GM10248 (cell line): Measurements from ENCODE around the gene MVP.

Experiments used
- CTCF ChIA-PET: fragments of 300-600 bp; sonication (Branson Sonifier 250); formaldehyde crosslinking; extraction: SDS; loops from one replicate; lab custom pipeline; 2021; ENCODE audit warnings: antibody characterized with exemption; lab: Yijun Ruan, JAX
- POLR2A ChIA-PET: fragments of 350-650 bp; sonication (Branson Sonifier 250); formaldehyde crosslinking; extraction: SDS; loops from one replicate; lab custom pipeline; 2020; ENCODE audit warnings: antibody characterized with exemption; lab: Yijun Ruan, JAX
- DNase-seq: peaks from one replicate; pipeline ENCODE4 v3.0.0; 2012; ENCODE audit errors: extremely low spot score
- TF ChIP-seq, protein P1 (sequence below): IDR thresholded peaks from 2 replicates; pipeline ENCODE4 v1.5.1; 2012; ENCODE audit warnings: mild to moderate bottlenecking, low read depth; ENCODE audit errors: extremely low read depth, missing control alignments, control extremely low read depth

Gene MVP

GRCh38 chr16:29896841-29897240, 76.6 kb downstream of the MVP start:
- CTCF ChIA-PET: no interaction called here
- TF ChIP-seq, protein P1, sequence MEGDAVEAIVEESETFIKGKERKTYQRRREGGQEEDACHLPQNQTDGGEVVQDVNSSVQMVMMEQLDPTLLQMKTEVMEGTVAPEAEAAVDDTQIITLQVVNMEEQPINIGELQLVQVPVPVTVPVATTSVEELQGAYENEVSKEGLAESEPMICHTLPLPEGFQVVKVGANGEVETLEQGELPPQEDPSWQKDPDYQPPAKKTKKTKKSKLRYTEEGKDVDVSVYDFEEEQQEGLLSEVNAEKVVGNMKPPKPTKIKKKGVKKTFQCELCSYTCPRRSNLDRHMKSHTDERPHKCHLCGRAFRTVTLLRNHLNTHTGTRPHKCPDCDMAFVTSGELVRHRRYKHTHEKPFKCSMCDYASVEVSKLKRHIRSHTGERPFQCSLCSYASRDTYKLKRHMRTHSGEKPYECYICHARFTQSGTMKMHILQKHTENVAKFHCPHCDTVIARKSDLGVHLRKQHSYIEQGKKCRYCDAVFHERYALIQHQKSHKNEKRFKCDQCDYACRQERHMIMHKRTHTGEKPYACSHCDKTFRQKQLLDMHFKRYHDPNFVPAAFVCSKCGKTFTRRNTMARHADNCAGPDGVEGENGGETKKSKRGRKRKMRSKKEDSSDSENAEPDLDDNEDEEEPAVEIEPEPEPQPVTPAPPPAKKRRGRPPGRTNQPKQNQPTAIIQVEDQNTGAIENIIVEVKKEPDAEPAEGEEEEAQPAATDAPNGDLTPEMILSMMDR: no peak

DNA sequence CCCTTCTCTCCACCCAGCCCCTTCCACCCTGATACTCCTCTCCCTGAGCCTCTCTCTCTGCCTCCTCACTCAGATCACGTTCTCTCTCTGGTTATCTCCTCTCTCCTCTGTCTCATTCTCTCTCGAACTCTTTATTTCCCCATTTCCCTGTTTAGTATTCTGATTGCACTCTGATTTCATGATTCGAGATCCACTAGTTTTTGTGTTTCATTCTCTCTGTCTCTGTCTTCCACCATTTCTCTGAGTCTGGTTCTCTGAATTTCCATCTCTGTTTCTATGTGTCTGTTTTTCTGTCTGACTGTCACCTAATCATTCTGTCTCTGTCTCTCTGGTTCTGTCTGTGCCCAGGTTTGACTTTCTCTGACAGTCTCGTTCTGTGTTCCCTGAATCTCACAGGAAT, 77.1 kb downstream of the MVP start:
- TF ChIP-seq, protein P1: no peak
- ChIA-PET CTCF (no interaction called here), POLR2A (no interaction called here)
- DNase-seq: no peak

More at GRCh38 chr16:29896841-29897240, 76.6 kb downstream of the MVP start:
- POLR2A ChIA-PET: no interaction called here
- DNase-seq: no peak
